Measurements from ENCODE around the gene ZBTB3. TPM values are rescaled to one million over a fixed set of nuclear protein-coding genes. Genes with fewer than 3 reads are reported as not detected.

Gene ZBTB3
- total and polyA plus RNA-seq, 9 of the 15 experiments (the other 6 are each of a cell fraction or from before 2014, with no cell fraction given): 1.9 to 10.0 (median 4.9) TPM

DNA sequence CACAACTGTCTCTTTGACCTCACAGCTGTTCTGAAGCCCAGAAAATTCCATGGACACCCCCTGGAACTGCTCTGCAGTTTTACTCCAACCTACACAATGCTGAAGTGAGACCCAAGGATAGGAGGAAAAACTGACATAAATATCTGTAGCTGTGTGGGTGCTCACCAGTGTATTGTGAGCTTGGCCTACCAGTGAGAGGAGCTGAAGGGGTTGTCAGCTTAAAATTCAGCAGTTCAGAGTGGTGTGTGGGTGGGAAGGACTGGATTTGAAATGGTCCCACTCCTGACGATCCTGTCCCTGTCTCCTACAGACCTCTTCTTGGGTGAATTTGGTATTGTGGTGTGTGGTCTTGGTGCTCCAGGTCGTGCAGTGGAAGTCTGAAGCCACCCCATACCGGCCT lies 35.6 kb upstream of the ZBTB3 start:
- H3K9ac ChIP-seq (ENCODE audit: insufficient read depth in 1 of 2, low read depth in 2 of 2, low read length in 2 of 2): peak overlapping the region in 1 of 2 experiments; percentile 43; a peak in 1 of 4 replicates
- FAIRE-seq: no peak
- CTCF ChIA-PET (ENCODE audit: low intra/inter-chr PET ratio): no interaction called here

More for the DNA sequence above, 35.6 kb upstream of the ZBTB3 start:
- Histone ChIP-seq H3K79me2 (ENCODE audit: control insufficient read depth, insufficient read depth, low read length) (peaks cover 57% of the 10 kb centered on the region), H3K9me1 (ENCODE audit: control insufficient read depth, insufficient read depth, low read length) (no peaks in the 10 kb centered on the region), H3K4me1 (replicated peaks in 1 of 2; ENCODE audit: control insufficient read depth in 2 of 2, insufficient read depth in 2 of 2, low read length in 2 of 2) (peaks cover 31 to 32% of the 10 kb centered on the region in 2 experiments), H2AFZ (ENCODE audit: low read depth, low read length) (no peak overlapping the region), H3K27me3 (ENCODE audit: control insufficient read depth in 2 of 2, insufficient read depth in 2 of 2, low read length in 2 of 2) (no peaks in the 10 kb centered on the region), H3K9me3 (replicated peaks; ENCODE audit: control insufficient read depth, insufficient read depth, low read depth, low read length) (no peaks in the 10 kb centered on the region), H4K20me1 (replicated peaks; ENCODE audit: control insufficient read depth, insufficient read depth, low read length) (no peaks in the 10 kb centered on the region), H3K4me2 (ENCODE audit: insufficient read depth, low read length) (peak overlapping the region; percentile 16; the same call in 1 of the 2 replicates), H3K27ac (ENCODE audit: extremely low read depth, low read depth, low read length) (peak overlapping the region; percentile 45), H3K4me3 (no peak overlapping the region), H3K36me3 (ENCODE audit: control insufficient read depth, insufficient read depth, low read length) (peaks cover 63% of the 10 kb centered on the region)
- in situ Hi-C loops (cut with MboI) (no loop called here), intact Hi-C loops (cut with micrococcal nuclease) (no loop called here)
- DNase-seq (ENCODE audit: extremely low read depth in 1 of 4, low spot score in 3 of 4) (no peak), ATAC-seq (no peak)
- WGBS (ENCODE audit: insufficient coverage, low coverage, missing lambda C conversion rate): 61% methylated on average over 3 of the region's 3 CpGs
- TF ChIP-seq RERE (CRISPR knock-in tag; IDR thresholded peaks at IDR 0.05; ENCODE audit: borderline replicate concordance): no peak
- no peak for TF ChIP-seq ZNF354B (CRISPR knock-in tag; IDR thresholded peaks at IDR 0.05)
- peak; percentile 9 for TF ChIP-seq KDM5B (IDR thresholded peaks at IDR 0.05; ENCODE audit: insufficient replicate concordance, low read depth, low read length)
- POLR2A ChIA-PET: interaction anchor here (0.8 to 11.4 kb wide), 13 partner anchors 8 to 125 kb away, joined by 3 to 116 read pairs (median 5); partner anchors contain the start of genes C11orf98, CSKMT, SLC3A2 and WDR74
- BruUV-seq (replicated peaks): no TSS peak

Data from K562 (cell line).